NK-92 treated with Interleukin-12 subunit alpha and Interleukin-12 subunit beta, amount 100 ng/mL, for 24 hours (cell line): ENCODE data around the gene HLA-DPA1.
"Not testable (repeated sequence)": the region's sequence is repeated elsewhere in the genome, so short reads cannot be mapped to it uniquely, and the experiment has no call there.

ENCODE experiments used
- DNase-seq: peaks from one replicate; lab custom pipeline; 2025; lab: John Stamatoyannopoulos, UW

HLA-DPA1 gene

DNA sequence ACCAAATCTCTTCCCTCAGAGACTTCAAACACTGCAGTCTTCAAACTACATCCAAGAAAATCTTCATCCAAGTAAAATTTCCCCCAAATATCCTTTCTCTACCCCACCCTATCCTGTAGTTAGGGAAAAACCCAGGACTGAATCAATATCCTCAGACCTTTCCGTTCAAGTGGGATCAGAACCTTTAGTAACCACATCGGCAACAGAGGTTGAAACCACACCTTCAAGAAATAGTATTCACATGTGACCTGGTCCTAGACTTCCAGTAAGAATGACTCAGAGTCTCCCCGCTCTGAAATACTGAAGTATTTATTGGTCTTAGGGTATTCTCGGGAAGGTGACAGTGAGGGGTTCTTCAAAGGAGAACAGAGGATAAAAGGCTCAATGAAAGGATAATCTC, 8.7 kb downstream of the HLA-DPA1 start:
- DNase-seq: no peak

DNA sequence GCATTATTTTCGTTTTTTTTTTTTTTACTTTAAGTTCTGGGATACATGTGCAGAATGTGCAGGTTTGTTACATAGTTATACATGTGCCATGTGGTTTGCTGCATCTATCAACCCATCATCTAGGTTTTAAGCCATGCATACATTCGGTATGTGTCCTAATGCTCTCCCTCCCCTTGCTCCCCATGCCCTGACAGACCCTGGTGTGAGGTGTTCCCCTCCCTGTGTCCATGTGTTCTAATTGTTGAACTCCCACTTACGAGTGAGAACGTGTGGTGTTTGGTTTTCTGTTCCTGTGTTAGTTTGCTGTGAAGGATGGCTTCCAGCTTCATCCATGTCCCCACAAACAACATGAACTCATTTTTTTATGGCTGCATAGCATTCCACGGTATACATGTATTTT, 10.0 kb downstream of the HLA-DPA1 start:
- DNase-seq: not testable (repeated sequence)

DNA sequence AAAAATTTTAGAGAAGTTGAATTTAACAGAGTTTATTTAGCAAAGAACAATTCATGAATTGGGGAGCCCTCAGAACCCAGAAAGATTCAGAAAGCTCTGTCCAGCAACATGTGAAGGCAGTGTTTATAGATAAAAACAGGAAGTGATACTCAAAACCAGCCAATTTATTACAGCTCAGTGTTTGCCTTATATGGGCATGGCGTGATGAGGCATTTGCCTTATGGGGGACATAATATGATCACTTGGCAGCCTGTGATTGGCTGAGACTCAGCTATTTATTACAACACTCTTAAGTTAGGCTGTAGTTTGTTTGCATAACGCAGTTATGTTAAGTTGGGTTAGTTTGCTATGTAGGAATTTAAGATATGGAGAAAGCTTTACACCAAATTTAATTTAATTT, 11.5 kb downstream of the HLA-DPA1 start:
- no peak for DNase-seq

DNA sequence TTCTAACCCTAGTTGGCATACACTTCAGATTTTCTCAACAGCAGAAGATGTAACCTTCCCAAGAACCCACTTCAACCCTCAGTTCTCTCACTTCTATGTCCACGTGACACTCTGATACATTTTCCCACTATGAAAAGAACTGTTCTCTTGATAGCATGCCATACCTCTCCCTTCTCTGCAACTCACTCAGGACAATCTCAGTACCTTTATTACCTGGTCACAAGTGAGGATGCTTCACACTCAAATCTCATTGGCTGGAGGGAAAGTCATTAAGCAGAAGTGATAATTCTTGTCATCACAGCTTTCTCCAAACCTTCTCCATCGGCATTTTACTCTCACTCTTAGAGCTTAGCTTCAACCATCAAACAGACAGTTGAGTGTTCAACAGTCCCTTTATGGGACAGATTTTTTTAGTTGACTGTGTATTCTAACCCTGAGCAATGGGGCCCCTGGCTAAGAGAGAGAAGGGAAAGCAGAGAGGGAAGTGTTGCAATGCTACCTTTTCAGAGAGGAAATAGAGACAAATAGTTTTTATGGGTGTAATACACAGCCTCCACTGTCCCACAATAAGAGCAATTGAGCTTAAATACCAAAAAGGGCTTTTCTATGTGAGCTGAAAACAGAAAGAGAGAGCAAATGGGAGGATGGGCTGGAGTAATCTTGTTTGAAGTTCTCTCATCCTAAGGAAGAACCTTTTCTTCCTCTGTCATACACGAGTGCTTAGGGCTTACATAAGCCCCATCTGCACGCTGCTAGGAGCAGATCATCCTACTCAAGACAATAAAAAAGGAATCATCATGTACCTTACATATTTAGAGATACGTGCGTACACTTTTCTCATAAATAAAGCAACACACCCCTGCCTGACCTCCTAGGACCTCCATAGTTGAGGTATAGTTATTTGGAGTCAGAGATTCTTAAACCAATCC, 16.0 kb downstream of the HLA-DPA1 start:
- DNase-seq: no peak

DNA sequence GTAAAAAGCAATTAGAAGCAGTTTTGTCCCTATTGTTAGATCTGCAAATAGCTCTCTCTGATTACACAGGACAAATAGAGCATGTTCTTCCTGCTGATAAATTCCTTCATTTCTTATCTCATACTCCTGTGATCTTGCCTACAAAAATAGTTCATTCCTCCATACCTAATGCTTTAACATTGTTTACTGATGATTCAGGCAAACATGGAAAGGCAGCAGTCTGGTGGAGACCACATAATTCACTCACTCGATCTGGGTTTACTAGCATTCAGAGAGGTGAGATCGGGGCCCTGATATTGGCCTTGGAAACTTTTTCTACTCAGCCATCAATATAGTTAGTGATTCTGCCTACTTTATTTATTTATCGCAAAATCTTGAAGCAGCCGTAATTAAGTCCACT, 20.2 kb downstream of the HLA-DPA1 start:
- no peak for DNase-seq

DNA sequence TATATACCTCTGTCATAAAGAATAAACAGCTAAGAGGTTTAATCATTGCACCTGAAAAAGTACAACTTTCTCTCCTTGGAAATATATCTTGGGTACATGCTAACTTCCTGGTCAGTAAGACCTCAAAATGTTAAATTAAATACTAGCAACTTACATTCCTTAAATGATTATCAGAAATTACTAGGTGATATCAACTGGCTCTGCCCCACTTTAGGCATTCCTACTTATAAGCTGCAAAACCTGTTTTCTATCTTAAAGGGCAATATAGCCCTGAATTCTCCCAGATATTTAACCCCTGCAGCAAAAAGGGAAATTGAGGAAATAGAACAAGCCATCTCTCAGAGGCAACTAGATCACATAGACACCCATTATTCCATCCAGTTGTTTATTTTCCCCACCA, 20.8 kb downstream of the HLA-DPA1 start:
- DNase-seq: no peak

DNA sequence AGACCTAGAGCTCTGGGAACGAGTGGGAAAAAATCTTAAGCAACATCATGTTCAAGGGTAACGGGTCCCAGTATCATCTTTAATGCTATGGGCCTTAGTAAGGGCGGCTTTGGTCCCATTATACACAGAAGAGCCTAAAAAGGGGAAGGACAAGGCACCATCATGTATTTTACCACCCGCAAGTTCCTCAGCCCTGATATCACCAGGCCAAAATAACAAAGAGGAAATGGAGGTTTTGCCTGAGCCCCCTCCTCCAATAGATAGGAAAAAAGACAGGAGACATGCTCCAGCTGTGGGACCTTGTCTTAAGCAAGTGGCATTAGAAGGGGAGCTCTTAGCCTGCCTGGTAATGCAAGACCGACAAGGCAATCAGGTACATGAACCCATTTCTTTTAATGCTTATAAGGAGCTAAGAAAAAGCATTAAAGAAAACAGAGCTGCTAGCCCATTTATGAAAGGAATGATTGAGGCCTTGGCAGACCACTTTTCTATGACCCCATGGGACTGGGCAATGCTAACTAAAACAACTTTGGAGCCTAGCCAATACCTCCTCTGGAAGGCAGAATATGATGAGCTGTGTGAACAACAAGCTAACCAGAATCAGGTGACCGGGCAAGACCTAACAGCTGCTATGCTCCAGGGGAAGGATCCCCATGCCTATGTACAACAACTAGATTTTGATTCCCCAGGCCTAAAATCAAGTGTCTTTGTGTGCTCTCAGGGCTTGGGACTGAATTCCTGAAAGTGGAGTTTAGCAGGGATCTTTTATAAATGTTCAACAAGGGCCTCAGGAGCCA, 23.2 kb downstream of the HLA-DPA1 start:
- DNase-seq: no peak

DNA sequence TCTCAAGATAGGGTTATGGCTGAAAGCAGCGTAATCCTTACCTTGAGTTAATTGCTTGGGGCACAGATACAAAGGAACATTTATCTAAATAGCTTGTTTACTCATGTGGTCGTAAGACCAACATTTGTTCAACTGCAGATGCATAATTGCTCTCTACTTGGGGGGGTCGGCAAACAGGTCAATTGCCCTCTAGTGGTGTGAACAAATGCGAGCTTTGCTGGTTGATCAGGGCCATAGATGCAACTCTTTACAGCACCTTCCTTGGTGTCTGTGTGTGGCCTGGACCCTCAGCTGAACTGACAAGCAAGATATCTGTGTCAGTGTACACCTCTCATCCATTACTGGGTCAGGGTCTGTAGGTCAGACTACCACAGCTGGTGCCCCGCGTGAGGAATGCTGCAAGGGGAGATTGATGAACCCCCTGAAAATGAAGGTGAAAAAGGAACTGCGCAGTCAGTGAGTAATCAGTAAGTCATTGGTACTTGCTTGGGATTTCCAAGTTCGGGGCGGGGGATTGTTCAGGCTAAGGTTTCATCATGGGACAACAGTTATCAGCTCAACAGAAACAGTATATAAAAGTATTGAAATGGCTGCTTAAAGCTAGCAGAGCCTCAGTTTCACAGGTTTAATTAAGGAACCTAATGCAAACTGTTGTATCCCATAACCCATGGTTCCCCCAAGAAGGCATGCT, 24.0 kb downstream of the HLA-DPA1 start:
- DNase-seq: no peak

DNA sequence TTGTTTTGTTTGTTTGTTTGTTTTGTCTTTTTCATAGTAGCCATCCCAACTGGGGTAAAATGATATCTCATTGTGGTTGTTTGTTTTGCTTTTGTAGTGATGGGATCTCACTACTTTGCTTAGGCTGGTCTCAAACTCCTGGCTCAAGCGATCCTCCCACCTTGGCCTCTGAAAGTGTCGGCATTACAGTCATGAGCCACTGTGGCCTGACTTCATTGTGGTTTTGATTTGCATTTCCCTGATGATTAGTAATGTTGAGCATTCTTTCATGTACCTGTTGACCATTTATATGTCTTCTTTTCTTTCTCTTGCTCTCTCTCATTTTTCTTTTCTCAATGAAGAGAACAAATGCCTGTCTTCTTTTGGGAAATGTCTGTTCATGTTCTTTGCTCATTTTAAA, 33.3 kb downstream of the HLA-DPA1 start:
- no peak for DNase-seq

DNA sequence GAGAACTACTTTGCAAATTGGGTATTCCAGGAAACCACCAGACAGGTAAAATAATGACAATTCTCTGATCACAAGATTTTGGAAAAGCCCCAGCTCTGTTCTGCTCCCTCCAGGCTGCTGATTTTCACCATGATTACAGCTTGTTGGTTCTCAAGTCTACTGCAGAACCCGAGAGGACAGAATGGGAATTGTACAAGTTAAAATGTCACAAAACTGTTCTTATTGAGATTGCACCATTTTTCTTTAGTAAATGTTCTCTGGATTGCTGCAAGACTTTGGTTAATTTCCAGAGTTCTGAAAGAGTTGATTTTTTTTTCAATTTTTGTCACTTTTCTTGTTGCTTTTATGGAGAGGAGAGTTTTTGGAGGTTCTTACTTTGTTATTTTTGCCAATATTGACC, 36.9 kb downstream of the HLA-DPA1 start:
- DNase-seq: no peak

DNA sequence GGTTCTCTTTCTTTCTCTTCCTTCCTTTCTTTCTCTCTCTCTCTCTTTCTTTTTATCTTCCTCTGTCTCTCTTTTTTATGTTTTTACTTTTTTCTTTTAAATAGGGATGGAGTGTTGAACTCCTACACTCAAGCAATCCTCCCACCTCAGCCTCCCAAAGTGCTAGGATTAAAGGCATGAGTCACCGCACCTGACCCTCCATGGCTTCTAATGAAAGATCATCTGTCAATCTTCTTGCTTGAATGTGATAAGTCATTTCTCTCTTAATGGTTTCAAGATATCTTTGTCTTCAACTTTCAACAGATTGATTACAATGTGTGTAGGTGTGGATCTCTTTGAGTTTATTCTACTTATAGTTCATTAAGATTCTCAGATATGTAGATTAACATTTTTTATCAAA, 38.9 kb downstream of the HLA-DPA1 start:
- no peak for DNase-seq

DNA sequence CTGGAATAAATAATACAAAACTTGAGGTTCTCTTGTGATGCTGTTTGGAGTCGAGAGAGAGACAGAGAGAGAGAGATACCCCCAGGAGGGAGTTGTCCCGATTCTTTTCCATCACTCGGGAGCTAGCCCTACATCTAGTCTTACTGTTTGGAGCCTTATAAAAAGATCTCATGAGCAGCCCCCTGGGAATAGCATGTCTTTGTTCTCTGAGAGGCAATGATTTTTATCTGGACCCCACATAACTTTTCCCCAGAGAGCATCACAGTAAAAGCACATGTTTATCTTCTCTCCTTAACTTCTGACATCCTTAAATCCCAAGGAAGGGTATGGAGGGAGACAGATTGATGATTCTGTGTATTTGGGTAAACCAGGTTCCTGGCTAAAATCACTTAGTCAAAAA, 43.2 kb downstream of the HLA-DPA1 start:
- no peak for DNase-seq

DNA sequence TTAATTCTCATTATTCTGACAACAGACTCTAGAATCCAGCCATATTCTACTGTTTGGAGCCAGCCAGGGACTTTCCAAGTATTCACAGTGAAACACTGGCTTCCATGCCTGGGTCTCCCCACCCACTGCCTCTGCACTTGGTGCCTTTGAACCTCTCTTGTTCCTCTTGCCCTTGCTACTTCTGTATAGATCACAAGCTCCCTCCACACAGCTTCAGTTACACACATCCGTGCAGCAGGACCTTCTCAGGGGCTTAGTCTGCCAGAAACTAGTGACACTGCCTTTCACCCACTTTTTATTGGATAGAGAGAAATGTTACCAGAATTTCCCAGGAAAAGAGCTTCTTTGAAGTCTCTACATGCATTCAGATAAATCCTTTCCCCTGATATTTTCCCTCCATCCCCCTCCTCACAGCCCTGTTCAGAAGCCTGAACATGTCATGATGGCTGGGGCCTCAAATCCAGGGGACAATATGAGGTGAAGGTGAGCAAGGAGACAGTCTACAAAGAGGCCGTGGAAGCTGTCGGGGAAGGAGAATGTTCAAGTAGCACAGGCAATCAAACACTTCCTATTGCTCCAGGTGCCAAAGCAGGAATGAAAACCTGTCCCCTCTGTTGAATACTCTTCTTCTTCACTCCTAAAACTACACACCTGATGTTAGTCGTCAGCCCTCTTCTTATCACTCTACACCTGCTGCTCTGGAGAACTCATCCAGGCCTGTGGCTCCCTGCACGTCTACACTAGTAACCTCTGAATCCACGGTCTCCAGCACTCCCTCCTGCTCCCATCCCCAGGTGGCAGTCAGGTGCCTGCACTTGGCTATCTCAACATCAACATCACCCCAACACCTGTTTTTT, 43.9 kb downstream of the HLA-DPA1 start:
- DNase-seq: no peak

DNA sequence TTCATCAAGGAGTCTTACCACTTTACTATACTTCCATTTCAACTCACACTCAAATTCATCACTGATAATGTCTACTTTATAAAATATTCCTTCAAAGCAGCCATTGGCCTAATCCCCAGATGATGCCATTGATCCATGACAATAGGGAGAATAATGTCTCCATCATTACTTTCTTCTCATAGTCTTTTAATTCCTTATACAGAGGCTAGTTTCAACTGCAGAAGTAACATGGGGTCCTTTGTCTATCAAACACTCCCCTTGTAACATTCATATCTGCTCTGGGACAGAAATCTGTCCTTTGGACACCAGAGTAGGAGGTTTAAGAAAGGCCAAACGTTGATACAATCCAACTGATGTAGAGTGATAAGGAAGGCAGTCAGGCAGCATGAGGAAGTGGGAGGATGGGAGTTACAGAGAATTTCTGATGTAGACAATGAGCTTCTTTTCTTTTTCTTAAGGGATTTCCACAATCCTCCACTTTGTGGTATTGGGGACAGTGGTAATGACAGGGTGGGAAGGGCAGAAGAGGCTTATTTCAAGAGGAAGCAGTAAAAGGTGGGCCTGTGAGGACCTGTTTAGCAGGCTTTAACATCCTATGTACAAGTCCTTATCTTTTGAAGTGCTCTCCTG, 45.1 kb downstream of the HLA-DPA1 start:
- no peak for DNase-seq

DNA sequence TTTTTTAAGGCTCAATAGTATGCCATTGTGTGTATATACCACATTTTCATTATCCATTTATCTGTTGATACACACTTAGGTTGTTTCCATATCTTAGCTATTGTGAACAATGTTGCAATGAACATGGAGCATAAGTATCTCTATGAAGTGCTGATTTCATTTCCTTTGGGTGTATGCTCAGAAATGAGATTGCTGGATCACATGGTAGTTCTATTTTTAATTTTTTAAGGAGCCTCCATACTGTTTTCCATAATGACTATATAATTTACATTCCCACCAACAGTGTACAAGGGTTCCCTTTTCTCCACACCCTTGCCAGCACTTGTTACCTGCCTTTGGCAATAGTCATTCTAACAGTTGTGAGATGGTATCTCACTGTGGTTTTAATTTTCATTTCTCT, 48.9 kb downstream of the HLA-DPA1 start:
- no peak for DNase-seq

DNA sequence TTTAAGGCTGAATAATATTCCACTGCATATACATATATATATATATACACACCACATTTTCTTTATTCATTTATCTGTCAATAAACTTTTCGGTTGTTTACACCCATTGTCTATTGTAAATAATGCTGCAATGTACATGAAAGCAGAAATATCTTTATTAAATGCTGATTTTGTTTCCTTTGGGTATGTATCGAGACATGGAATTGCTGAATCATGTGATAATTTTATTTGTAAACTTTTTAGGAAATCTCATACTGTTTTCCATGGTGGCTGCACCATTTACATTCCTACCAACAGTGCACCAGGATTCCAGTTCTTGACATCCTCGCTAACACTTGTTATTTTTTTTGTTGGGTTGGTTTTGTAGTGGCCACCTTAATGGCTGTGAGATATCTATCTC, 49.9 kb downstream of the HLA-DPA1 start:
- no peak for DNase-seq

DNA sequence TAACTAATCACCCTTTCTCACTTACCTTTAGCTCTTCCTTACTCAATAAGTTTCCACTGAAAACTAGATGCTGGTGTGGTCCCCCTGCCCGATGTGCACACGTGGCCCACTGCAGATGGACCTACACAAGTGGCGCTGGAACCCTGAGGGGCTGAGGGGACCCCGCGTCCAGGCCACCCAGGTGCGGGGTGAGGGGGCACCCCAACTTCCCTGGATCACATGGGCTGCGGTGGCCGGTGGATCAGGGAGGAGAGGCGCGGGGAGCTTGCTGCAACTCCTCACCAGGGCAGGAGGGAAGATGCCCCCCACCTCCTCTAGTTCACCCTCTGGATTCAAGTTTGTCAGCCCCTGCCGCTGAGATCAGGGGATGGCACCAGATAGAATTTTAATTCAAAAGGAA, 51.5 kb downstream of the HLA-DPA1 start:
- DNase-seq: no peak

DNA sequence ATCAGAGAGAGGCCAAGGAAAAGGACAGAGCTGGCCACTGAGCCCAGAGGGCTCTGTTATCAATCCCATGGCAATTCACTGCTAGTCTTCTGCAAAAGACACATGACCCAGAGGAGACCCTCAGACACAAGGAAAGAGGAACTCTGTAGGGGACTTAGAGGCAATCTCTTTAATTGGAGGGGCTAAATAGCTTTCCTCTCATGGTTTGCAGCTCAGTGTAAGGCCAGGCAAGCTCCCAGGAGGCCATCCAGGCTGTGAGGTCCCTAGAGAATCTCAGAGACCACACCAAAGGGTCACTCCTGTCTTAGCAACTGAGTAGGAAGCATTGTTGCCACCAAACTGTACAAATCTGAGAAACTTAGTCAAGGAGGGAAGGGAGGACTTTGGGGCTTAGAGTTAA, 54.1 kb downstream of the HLA-DPA1 start:
- no peak for DNase-seq

DNA sequence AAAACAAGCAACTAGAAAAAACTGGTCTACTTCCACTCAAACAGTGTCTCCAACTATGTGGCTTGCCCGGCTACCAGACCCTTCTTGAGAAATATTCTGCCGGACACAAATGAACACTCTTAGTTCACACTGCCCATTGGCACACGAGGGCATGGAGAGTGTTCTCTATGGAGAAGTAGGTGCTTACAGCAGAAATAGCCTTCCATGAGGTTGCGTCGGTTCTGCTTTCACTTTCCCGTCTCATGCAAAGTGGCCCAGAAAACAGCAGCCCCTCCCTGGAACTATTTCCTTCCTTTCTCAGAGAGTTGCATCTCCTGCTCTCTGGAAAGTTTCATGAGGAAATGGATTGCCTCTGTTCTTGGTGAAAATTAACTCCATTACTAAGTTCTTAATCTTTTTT, 54.5 kb downstream of the HLA-DPA1 start:
- no peak for DNase-seq

DNA sequence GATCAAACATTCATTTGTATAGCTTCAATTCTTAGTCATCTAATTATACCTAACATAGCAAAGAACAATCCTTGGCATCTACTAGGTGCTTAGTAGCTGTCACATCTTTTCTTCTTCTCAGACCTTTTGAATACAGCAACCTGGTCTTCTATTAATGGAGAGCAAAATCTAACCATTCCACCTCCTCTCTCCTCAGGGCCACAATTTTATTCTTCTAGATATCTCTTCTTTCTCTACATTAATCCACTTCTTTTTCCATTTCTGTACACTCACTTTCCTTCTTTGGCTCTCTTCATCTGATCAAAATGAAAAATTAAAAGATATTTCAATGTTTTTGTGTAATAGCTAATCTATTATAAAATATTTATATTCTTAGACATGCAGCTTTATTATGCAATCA, 55.0 kb downstream of the HLA-DPA1 start:
- DNase-seq: no peak

DNA sequence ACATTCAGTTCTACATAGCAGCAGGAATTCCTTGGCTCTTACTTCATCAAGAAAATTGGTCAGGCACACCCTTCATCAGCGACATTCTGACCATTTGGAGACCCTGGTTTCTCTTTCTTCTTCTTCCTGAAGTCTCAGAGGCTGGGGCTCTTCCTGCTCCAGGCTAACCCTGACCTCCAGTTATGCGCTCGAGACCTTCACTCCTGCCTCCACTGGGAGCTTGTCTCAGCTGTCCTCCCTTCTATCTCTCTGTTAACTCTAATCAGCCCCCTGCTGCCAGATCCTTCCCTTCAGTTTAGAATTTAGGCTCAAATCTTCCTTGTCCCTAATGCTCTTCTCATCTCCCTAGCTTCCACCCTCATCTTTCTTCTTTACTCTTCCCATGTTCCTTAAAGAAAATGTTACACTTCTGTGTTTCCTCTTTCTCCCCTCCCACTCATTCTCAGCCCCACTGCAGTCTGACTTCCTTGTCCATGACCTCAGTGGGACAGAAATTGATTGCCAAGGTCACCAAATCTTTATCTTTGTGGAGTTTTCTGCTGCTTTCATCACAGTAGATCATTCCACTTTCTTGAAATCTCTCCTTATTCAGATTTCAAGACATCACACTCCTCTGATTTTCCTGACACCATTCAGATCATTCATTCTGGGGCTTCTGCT, 55.6 kb downstream of the HLA-DPA1 start:
- DNase-seq: no peak
